Uterus (tissue), 4 donors: ENCODE data around the gene AMER3. TPM values are rescaled to one million over a fixed set of nuclear protein-coding genes. Genes with fewer than 3 reads are reported as not detected.
"Not testable (repeated sequence)": the region's sequence is repeated elsewhere in the genome, so short reads cannot be mapped to it uniquely, and the experiment has no call there.

Experiments
- DNase-seq, 2 donors: peaks; one replicate each; pipeline ENCODE4 v3.0.0-alpha.2; 2019 to 2020
- H3K27ac ChIP-seq, 2 donors: fragments of 200-600 bp; sonication (generic); 1 replicate in 1 of 2; 2 replicates in 1 of 2; pipeline ENCODE4 v1.5.1; 2016 to 2018
- H3K27me3 ChIP-seq, 2 donors: fragments of 200-600 bp; sonication (generic); one replicate each; pipeline ENCODE4 v1.5.1; 2018 to 2019; ENCODE audit warnings: control low read depth in 1 of 2
- H3K36me3 ChIP-seq, 2 donors: fragments of 200-600 bp; sonication (generic); one replicate each; pipeline ENCODE4 v1.5.1; 2019; ENCODE audit warnings: control low read depth in 1 of 2
- H3K4me1 ChIP-seq, 2 donors: fragments of 200-600 bp; sonication (generic); one replicate each; pipeline ENCODE4 v1.5.1; 2018 to 2019; ENCODE audit warnings: control low read depth in 1 of 2
- H3K4me3 ChIP-seq, 2 donors: fragments of 200-600 bp; sonication (generic); 1 replicate in 1 of 2; 2 replicates in 1 of 2; pipeline ENCODE4 v1.5.1; 2018 to 2019; ENCODE audit warnings: mild to moderate bottlenecking in 1 of 2
- H3K9me3 ChIP-seq, 2 donors: fragments of 200-600 bp; sonication (generic); one replicate each; pipeline ENCODE4 v1.5.1; 2019; ENCODE audit warnings: control low read depth in 1 of 2
- CTCF ChIP-seq, 4 experiments: fragments of 200-600 bp in 2 of 4; fragments of 450-650 bp in 2 of 4; sonication (generic) in 2 of 4; IDR thresholded peaks; one replicate each; pipeline ENCODE4 v1.5.1; 2016 to 2019; ENCODE audit warnings: antibody characterized with exemption in 4 of 4, mild to moderate bottlenecking in 2 of 4, moderate library complexity in 1 of 4
- POLR2A ChIP-seq, 2 donors: fragments of 450-650 bp; IDR thresholded peaks; one replicate each; pipeline ENCODE4 v1.6.1; 2016; ENCODE audit warnings: antibody characterized with exemption in 2 of 2, mild to moderate bottlenecking in 1 of 2, moderate library complexity in 1 of 2
- intact Hi-C: fragments of 100-400 bp; cut with DNase I; formaldehyde crosslinking; loops from one replicate; pipeline ENCODE4 v1.15.1; 2023; ENCODE audit warnings: low total_unique reads
- total RNA-seq, 4 donors: library from RNA; depleted of rRNA in 3 of 4; stranded (reverse); fragments of >200 nt in 3 of 4; gene quantifications; one replicate each; pipeline versions ENCODE4 v1.1.0 to v1.2.4, GENCODE V29; 2014 to 2023
- donor health status: DM: yes; HTN: yes; CAD: no.

AMER3 gene
- total RNA-seq: under 1 TPM in 1 of 4 donors, not detected in 3; 0.21 TPM

DNA sequence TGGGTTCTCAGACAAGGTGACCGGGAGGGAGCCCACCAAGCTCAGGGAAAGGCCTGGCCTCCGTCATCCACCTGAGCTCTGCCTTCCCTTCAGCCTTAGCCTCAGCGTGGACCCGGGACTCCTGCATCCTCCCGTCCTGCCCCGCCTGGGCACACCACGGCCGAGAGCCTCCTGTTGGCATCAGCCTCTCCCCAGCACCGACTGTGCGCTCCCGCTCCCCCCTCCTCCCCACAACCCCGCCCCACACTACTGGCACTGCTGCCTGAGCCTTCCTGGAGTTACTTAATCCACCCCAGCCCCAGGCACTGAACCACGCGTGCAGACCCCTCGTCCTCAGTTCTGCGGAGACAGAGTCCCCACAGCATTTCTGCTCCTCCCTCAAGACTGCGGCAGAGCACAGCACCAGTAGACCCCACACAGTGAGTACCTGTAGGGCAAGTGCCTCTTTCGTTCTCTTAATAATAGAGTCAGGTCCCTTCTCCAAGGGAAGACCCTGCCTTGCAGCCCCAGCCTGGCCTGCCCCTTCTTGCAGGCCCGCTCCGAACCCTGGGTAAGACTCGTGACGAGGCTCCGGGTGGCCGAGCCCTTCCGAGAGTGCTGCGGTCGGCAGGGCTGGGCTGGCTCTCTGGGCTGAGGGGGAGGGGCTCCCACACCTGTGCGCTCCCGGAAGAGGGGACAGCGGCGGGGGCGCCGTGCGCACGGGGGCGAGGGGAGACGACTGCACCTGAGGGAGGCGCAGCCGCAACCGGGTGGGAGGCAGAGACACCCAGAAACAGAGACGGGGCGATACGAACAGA is at the start of gene AMER3:
TSS of gene AMER3 (plus strand) at position 285 of the 797 bp plus-strand sequence. CDS start 6,533 bp downstream, outside the sequence.
- Histone ChIP-seq H3K4me3 (no peak within 1 kb of the TSS), H3K27ac (no peak within 1 kb of the TSS), H3K9me3 (no peaks in the 10 kb centered on the region), H3K36me3 (no peaks in the 10 kb centered on the region), H3K27me3 (peaks cover 0 to 20% of the 10 kb centered on the region in 2 donors), H3K4me1 (no peaks in the 10 kb centered on the region)
- DNase-seq: no peak
- no peak for TF ChIP-seq CTCF (IDR thresholded peaks at IDR 0.05)
- no peak for TF ChIP-seq POLR2A (IDR thresholded peaks at IDR 0.05)
- intact Hi-C loops: no loop called here

GRCh38 chr2:130714795-130715194 is 40.5 kb upstream of the AMER3 start:
- H3K27me3 ChIP-seq, DNase-seq, intact Hi-C loops, H3K9me3 ChIP-seq, H3K27ac ChIP-seq, H3K4me1 ChIP-seq, H3K4me3 ChIP-seq, H3K36me3 ChIP-seq: not testable (repeated sequence)

DNA sequence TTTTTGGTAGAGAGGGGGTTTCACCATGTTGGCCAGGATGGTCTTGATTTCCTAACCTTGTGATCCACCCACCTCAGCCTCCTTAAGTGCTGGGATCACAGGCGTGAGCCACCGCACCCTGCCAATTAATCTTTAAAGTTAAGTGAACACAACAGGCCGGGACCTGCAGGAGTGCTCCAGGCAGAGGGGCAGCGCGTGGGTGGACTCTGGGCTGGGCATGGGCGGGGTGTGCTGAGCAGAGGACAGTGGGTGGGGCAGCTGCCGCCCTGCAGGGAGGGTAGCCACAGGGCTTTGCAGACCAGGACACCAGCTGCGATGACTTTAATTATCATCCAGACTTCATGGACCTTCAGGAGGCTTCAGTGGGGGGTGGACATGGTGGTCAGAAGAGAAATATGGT is 35.3 kb upstream of the AMER3 start:
- Histone ChIP-seq H3K27ac (no peak overlapping the region), H3K27me3 (no peaks in the 10 kb centered on the region), H3K9me3 (no peaks in the 10 kb centered on the region), H3K4me1 (no peaks in the 10 kb centered on the region), H3K4me3 (no peak overlapping the region), H3K36me3 (no peaks in the 10 kb centered on the region)
- intact Hi-C loops: no loop called here
- no peak for DNase-seq
- TF ChIP-seq CTCF (IDR thresholded peaks at IDR 0.05): no peak
- no peak for TF ChIP-seq POLR2A (IDR thresholded peaks at IDR 0.05)

GRCh38 chr2:130720528-130720927 is 34.8 kb upstream of the AMER3 start:
- intact Hi-C loops: no loop called here
- no peak for TF ChIP-seq POLR2A (IDR thresholded peaks at IDR 0.05)
- no peak for TF ChIP-seq CTCF (IDR thresholded peaks at IDR 0.05)
- no peaks in the 10 kb centered on the region for H3K36me3 ChIP-seq
- no peak overlapping the region for H3K4me3 ChIP-seq
- no peak for DNase-seq
- H3K4me1 ChIP-seq: no peaks in the 10 kb centered on the region
- H3K27me3 ChIP-seq: no peaks in the 10 kb centered on the region
- H3K27ac ChIP-seq: no peak overlapping the region
- no peaks in the 10 kb centered on the region for H3K9me3 ChIP-seq

DNA sequence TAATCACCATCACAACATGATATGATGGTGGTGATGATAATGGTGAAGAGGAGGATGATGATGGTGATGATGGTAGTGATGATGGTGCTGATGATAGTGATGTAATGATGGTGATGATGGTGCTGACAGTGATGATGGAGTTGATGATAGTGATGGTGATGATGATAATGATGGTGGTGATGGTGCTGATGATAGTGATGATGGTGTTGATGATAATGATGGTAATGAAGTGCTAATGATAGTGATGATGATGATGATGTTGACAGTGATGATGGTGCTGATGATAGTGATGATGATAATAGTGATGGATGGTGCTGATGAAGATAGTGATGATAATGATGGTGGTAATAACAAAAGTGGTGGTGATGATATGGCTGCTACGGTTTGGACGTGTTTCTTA is 30.9 kb upstream of the AMER3 start:
- no peaks in the 10 kb centered on the region for H3K9me3 ChIP-seq
- no peak overlapping the region for H3K4me3 ChIP-seq
- no peaks in the 10 kb centered on the region for H3K27me3 ChIP-seq
- H3K27ac ChIP-seq: no peak overlapping the region
- intact Hi-C loops: no loop called here
- peaks cover 6 to 7% of the 10 kb centered on the region in 2 donors for H3K4me1 ChIP-seq
- no peak for DNase-seq
- H3K36me3 ChIP-seq: no peaks in the 10 kb centered on the region
- no peak for TF ChIP-seq CTCF (IDR thresholded peaks at IDR 0.05)
- no peak for TF ChIP-seq POLR2A (IDR thresholded peaks at IDR 0.05)
